ENCODE data around the gene WDR37. TPM values are rescaled to one million over a fixed set of nuclear protein-coding genes. Genes with fewer than 3 reads are reported as not detected.

Gene WDR37
- total and polyA plus RNA-seq, 2 donors from 2014 or later, result 6.0 to 23.5 TPM

- DNase-seq (peak in 2 of 5 donors; percentile 7 to 33), FAIRE-seq (no peak)
- Histone ChIP-seq H3K9me3 (ENCODE audit: control insufficient read depth in 2 of 3, insufficient read depth in 1 of 3, low read length in 3 of 3) (peaks cover 0 to 3% (median 0%) of the 10 kb centered on the region in 3 donors), H3K27me3 (ENCODE audit: control insufficient read depth, insufficient read depth, low read length) (no peaks in the 10 kb centered on the region), H3K9ac (ENCODE audit: low read length in 3 of 3) (no peak overlapping the region), H3K27ac (ENCODE audit: low read depth in 2 of 2, low read length in 2 of 2) (no peak overlapping the region), H3K4me3 (ENCODE audit: low read length in 3 of 3) (no peak overlapping the region), H3K4me1 (ENCODE audit: control insufficient read depth in 2 of 3, insufficient read depth in 2 of 3, low read depth in 1 of 3, low read length in 3 of 3) (peaks cover 0 to 8% (median 0%) of the 10 kb centered on the region in 3 donors), H3K36me3 (ENCODE audit: control insufficient read depth in 2 of 3, insufficient read depth in 3 of 3, low read length in 3 of 3) (no peaks in the 10 kb centered on the region)
- TF ChIP-seq CTCF (IDR thresholded peaks at IDR 0.05; ENCODE audit: borderline replicate concordance, extremely low read depth, insufficient read depth), result no peak
- intact Hi-C loops (cut with DNase I), result no loop called here
Measured at GRCh38 chr10:1150638-1150955, 94.4 kb downstream of the WDR37 start.

- TF ChIP-seq CTCF (IDR thresholded peaks at IDR 0.05; ENCODE audit: borderline replicate concordance, extremely low read depth, insufficient read depth), result no peak
- no peak overlapping the region for H3K9ac ChIP-seq (ENCODE audit: low read length in 3 of 3)
- FAIRE-seq (peak; percentile 67), DNase-seq (peak in 4 of 5 donors; percentile 9 to 50 (median 42))
- H3K27ac ChIP-seq (ENCODE audit: low read depth in 2 of 2, low read length in 2 of 2), result no peak overlapping the region
- H3K9me3 ChIP-seq (ENCODE audit: control insufficient read depth in 2 of 3, insufficient read depth in 1 of 3, low read length in 3 of 3), result no peaks in the 10 kb centered on the region
- H3K36me3 ChIP-seq (ENCODE audit: control insufficient read depth in 2 of 3, insufficient read depth in 3 of 3, low read length in 3 of 3), result no peaks in the 10 kb centered on the region
- intact Hi-C loops (cut with DNase I), result no loop called here
- H3K27me3 ChIP-seq (ENCODE audit: control insufficient read depth, insufficient read depth, low read length), result no peaks in the 10 kb centered on the region
- peaks cover 0 to 8% (median 0%) of the 10 kb centered on the region in 3 donors for H3K4me1 ChIP-seq (ENCODE audit: control insufficient read depth in 2 of 3, insufficient read depth in 2 of 3, low read depth in 1 of 3, low read length in 3 of 3)
- H3K4me3 ChIP-seq (ENCODE audit: low read length in 3 of 3), result no peak overlapping the region
Measured at GRCh38 chr10:1151076-1152033, 95.2 kb downstream of the WDR37 start.

GRCh38 chr10:1152386-1153250 lies 96.4 kb downstream of the WDR37 start:
- H3K9ac ChIP-seq (ENCODE audit: low read length in 3 of 3), result no peak overlapping the region
- no peaks in the 10 kb centered on the region for H3K27me3 ChIP-seq (ENCODE audit: control insufficient read depth, insufficient read depth, low read length)
- no peak for TF ChIP-seq CTCF (IDR thresholded peaks at IDR 0.05; ENCODE audit: borderline replicate concordance, extremely low read depth, insufficient read depth)
- no peak overlapping the region for H3K27ac ChIP-seq (ENCODE audit: low read depth in 2 of 2, low read length in 2 of 2)
- FAIRE-seq (no peak), DNase-seq (peak in 3 of 5 donors; percentile 33 to 52 (median 46))
- no peaks in the 10 kb centered on the region for H3K36me3 ChIP-seq (ENCODE audit: control insufficient read depth in 2 of 3, insufficient read depth in 3 of 3, low read length in 3 of 3)
- no peaks in the 10 kb centered on the region for H3K9me3 ChIP-seq (ENCODE audit: control insufficient read depth in 2 of 3, insufficient read depth in 1 of 3, low read length in 3 of 3)
- no peak overlapping the region for H3K4me3 ChIP-seq (ENCODE audit: low read length in 3 of 3)
- intact Hi-C loops (cut with DNase I), result no loop called here
- H3K4me1 ChIP-seq (ENCODE audit: control insufficient read depth in 2 of 3, insufficient read depth in 2 of 3, low read depth in 1 of 3, low read length in 3 of 3), result peaks cover 0 to 8% (median 0%) of the 10 kb centered on the region in 3 donors

Measured in kidney (tissue), 14 donors.